IPS DF 6.9 (cell line): Measurements from ENCODE around the gene BMF.
"Not testable (repeated sequence)": the region's sequence is repeated elsewhere in the genome, so short reads cannot be mapped to it uniquely, and the experiment has no call there.

ENCODE experiments used
- DNase-seq: peaks from one replicate; pipeline ENCODE4 v3.0.0-alpha.2; 2013; ENCODE audit warnings: low read depth, low spot score
- H3K27ac ChIP-seq: one replicate; pipeline ENCODE4 v1.5.1; 2013; ENCODE audit warnings: low read length, control low read depth
- H3K27me3 ChIP-seq: 2 replicates; pipeline ENCODE4 v1.6.1; 2013; ENCODE audit warnings: mild to moderate bottlenecking, low read length; ENCODE audit not compliant: control insufficient read depth, insufficient read depth
- H3K36me3 ChIP-seq: 2 replicates; pipeline ENCODE4 v1.6.1; 2013; ENCODE audit warnings: low read length; ENCODE audit not compliant: control insufficient read depth, insufficient read depth
- H3K4me1 ChIP-seq: 2 replicates; pipeline ENCODE4 v1.6.1; 2013; ENCODE audit warnings: low read length; ENCODE audit not compliant: control insufficient read depth, insufficient read depth
- H3K4me3 ChIP-seq: 2 replicates; pipeline ENCODE4 v1.5.1; 2013; ENCODE audit warnings: mild to moderate bottlenecking, low read length
- H3K9me3 ChIP-seq: 2 replicates; pipeline ENCODE4 v1.6.1; 2013; ENCODE audit warnings: low read length, inconsistent platforms; ENCODE audit not compliant: control insufficient read depth, insufficient read depth
- WGBS: extraction: QIAGEN DNeasy Blood & Tissue Kit; methylation state at CpG from one replicate; pipeline ENCODE4 v1.1.7; 2013; ENCODE audit warnings: mixed read lengths, missing lambda C conversion rate; ENCODE audit not compliant: insufficient read length, insufficient coverage; 5-methylcytosine and 5-hydroxymethylcytosine counted together

The BMF gene

DNA sequence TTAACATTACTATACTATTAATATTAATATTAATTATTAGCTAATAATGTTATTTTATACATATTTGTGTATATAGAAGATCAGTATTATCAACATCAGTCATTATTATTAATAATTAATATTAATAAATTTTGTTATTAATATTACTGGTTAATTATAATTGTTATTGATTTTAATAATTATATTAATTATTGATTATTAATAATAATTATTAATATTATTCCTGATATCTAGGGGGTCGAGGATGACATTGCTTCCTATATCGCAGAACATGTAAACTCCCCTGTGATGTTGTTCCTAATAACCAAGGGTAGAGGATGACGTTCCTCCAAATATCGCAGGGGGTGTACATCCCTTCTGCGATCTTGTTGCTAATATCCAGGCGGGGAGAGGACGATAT, 17.3 kb upstream of the BMF start:
- no CpG with 5 or more reads among the region's 7 CpGs for WGBS

DNA sequence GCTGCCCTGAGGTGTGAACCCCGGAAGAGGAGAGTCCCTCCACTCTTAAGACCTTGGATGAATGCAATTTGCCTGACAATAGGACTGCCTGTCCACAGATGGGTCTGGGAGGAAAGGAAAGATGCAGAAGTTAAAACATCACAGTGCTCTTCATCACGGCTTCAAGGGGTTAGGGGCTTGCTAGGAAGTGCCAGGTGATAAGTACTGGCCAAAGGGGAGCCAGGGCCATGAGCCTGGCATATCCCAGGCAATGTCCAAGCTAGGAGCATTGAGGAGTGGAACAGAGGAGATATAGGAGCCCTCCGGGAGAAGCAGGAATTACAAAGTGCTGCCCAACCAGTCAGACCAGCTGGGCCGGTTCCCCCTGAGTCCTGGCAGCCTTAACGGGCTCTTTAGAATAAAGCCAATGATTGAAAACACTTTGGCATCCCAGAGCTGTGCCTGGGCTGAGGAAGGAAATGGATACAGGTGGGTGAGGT, 16.2 kb upstream of the BMF start:
- not testable (repeated sequence) for DNase-seq, H3K36me3 ChIP-seq, H3K9me3 ChIP-seq, H3K4me3 ChIP-seq, H3K27me3 ChIP-seq, H3K27ac ChIP-seq, H3K4me1 ChIP-seq
- WGBS: no CpG with 5 or more reads among the region's 5 CpGs

More for the DNA sequence above, 17.3 kb upstream of the BMF start:
- DNase-seq: no peak
- no peak overlapping the region for H3K4me3 ChIP-seq
- H3K9me3 ChIP-seq: no peaks in the 10 kb centered on the region
- no peaks in the 10 kb centered on the region for H3K27me3 ChIP-seq
- no peaks in the 10 kb centered on the region for H3K36me3 ChIP-seq
- peaks cover 5% of the 10 kb centered on the region; the same call in 1 of the 2 replicates for H3K4me1 ChIP-seq
- H3K27ac ChIP-seq: no peak overlapping the region

DNA sequence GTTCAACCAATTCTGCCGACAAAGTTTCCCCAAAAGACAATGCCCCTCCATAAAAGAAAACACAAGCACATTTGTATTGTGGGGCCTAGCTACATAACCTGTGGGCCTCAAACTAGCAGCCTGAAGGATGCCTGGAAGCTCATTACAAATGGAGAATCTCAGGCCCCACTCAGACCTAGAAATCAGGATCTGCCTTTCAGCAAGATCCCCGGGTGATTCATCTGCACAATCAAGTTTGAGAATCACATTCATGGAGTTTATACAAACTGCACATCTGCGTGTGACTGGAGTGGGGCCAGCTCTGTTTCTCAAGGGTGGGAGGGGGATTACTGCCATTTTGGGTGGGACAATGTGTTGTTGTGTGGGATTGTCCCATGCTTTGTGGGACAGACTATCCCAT, 15.7 kb upstream of the BMF start:
- not testable (repeated sequence) for H3K36me3 ChIP-seq, DNase-seq, H3K27ac ChIP-seq, H3K4me3 ChIP-seq, H3K9me3 ChIP-seq, H3K4me1 ChIP-seq, H3K27me3 ChIP-seq
- no CpG with 5 or more reads among the region's 3 CpGs for WGBS

- not testable (repeated sequence) for H3K27me3 ChIP-seq, H3K36me3 ChIP-seq, H3K9me3 ChIP-seq, H3K27ac ChIP-seq, H3K4me1 ChIP-seq, DNase-seq, H3K4me3 ChIP-seq
- WGBS: no CpG with 5 or more reads among the region's 5 CpGs
Observed at GRCh38 chr15:40123863-40124262, 15.2 kb upstream of the BMF start.

GRCh38 chr15:40122989-40123388, 14.3 kb upstream of the BMF start:
- H3K36me3 ChIP-seq, H3K4me1 ChIP-seq, H3K9me3 ChIP-seq, DNase-seq, H3K27ac ChIP-seq, H3K27me3 ChIP-seq, H3K4me3 ChIP-seq: not testable (repeated sequence)
- WGBS: no CpG with 5 or more reads among the region's 1 CpG

DNA sequence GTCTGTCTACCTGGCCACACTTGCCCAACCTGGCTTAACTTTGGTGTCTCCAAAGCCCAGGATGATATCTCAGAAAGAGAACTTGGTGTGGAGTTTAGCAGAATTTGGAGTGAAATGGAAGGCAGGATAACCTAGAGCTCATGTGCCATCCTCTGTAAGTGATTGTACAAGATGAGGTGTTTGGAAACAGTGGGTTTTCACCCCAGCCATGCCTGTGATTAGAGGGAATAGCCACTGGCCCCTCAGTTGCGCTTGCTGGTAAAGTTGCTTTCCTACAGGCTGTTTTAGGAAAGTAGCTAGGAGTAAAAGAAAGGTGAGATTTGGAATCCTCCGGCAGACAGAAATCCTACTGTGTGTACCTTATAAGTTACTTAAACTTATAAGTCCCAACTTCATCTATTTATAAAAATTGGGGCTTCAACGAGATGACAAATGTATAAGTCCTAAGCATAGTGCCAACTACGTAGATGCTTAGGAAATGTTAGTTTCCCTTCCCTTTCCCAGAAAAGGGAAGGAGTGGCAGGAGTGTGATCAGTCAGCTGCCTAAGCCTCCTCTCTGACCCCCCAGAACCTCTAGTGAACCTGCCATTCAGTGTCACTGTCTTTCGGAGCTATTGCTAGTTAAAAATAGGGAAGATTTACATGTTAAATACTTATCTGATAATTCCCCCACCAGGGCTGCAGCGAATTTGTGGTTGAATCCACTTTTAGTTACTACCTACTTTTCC, 13.4 kb upstream of the BMF start:
- no peaks in the 10 kb centered on the region for H3K36me3 ChIP-seq
- no peaks in the 10 kb centered on the region for H3K9me3 ChIP-seq
- no CpG with 5 or more reads among the region's 6 CpGs for WGBS
- no peak overlapping the region for H3K4me3 ChIP-seq
- H3K27ac ChIP-seq: no peak overlapping the region
- no peaks in the 10 kb centered on the region for H3K27me3 ChIP-seq
- DNase-seq: no peak
- peaks cover 5% of the 10 kb centered on the region; the same call in 1 of the 2 replicates for H3K4me1 ChIP-seq

DNA sequence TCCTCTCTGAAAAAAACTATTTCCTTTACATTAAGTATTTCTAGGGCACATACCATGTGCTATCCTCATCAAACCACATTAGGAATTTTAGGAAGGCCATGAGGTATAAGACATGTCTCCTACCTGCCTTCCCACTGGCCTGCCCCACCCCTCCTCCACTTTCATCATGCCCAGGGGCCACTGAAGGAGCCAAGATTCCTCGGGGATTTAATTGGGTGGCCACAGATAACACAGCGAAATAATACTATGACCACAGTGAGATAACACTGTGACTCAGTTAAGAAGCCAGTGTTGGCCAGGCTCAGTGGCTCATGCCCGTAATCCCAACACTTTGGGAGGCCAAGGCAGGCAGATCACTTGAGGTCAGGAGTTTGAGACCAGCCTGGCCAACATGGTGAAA, 9.8 kb upstream of the BMF start:
- H3K27ac ChIP-seq: no peak overlapping the region
- H3K9me3 ChIP-seq: no peaks in the 10 kb centered on the region
- no peak for DNase-seq
- H3K4me3 ChIP-seq: no peak overlapping the region
- WGBS: no CpG with 5 or more reads among the region's 3 CpGs
- H3K36me3 ChIP-seq: no peaks in the 10 kb centered on the region
- H3K27me3 ChIP-seq: no peaks in the 10 kb centered on the region
- H3K4me1 ChIP-seq: 0 out of 2 replicates have a peak, but pooled peaks cover 3% of the 10 kb centered on the region

- WGBS: no CpG with 5 or more reads among the region's 8 CpGs
- Histone ChIP-seq H3K4me3 (no peak overlapping the region), H3K27me3 (no peaks in the 10 kb centered on the region), H3K4me1 (peaks cover 5% of the 10 kb centered on the region; the same call in 1 of the 2 replicates), H3K36me3 (no peaks in the 10 kb centered on the region), H3K27ac (no peak overlapping the region), H3K9me3 (no peaks in the 10 kb centered on the region)
- DNase-seq: no peak
Observed at GRCh38 chr15:40115670-40116093, 7.0 kb upstream of the BMF start.

- not testable (repeated sequence) for H3K4me1 ChIP-seq, H3K27me3 ChIP-seq, H3K27ac ChIP-seq, H3K36me3 ChIP-seq, H3K4me3 ChIP-seq, DNase-seq, H3K9me3 ChIP-seq
- WGBS: no CpG with 5 or more reads among the region's 14 CpGs
Observed at GRCh38 chr15:40115106-40115505, 6.4 kb upstream of the BMF start.

DNA sequence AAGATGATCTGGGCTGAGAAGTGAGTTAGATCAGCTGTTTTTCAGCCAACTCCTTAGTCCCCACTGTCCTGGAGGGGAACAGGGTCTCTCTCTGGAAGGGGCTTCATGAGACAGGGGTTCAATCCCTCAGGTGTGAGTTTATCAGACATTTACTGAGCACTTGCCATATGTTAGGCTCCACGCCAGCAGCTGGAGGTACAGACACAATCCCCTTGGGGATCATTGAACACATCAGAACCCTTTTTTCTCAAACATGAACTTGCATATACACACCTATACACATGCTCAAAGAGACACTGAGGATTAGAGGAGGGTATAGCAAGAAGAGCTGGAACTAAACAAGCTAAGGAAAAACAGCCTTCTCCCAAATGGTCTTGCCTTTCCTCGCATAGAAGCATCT, 5.5 kb upstream of the BMF start:
- no peak for DNase-seq
- H3K4me3 ChIP-seq: no peak overlapping the region

DNA sequence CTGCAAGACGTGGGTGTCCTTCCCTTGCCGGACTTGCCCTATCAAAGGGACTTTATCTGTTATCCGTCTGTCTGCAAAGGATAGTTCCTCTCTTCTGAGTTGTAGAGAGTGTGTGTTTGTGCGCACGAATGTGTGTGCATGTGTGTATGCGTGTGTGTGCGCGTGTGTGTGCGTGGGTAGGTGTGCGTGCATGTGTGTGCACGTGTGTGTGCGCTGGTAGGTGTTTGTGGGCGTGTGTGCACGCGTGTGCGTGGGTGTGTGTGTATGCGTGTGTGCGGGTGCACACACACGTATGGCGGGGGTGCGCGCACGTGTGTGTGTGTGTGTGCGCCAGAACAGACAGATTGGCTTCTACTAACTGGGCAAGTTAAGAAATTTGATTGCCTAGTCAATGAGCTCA, 4.1 kb upstream of the BMF start:
- H3K4me1 ChIP-seq: peaks cover 8% of the 10 kb centered on the region; the same call in 1 of the 2 replicates
- no CpG with 5 or more reads among the region's 24 CpGs for WGBS
- no peaks in the 10 kb centered on the region for H3K27me3 ChIP-seq

More for the DNA sequence above, 5.5 kb upstream of the BMF start:
- H3K4me1 ChIP-seq: peaks cover 5% of the 10 kb centered on the region; the same call in 1 of the 2 replicates
- no CpG with 5 or more reads among the region's 2 CpGs for WGBS
- no peaks in the 10 kb centered on the region for H3K27me3 ChIP-seq
- no peak overlapping the region for H3K27ac ChIP-seq
- H3K9me3 ChIP-seq: no peaks in the 10 kb centered on the region
- no peaks in the 10 kb centered on the region for H3K36me3 ChIP-seq

More for the DNA sequence above, 4.1 kb upstream of the BMF start:
- H3K36me3 ChIP-seq: no peaks in the 10 kb centered on the region
- H3K9me3 ChIP-seq: no peaks in the 10 kb centered on the region
- no peak overlapping the region for H3K27ac ChIP-seq
- DNase-seq: no peak
- H3K4me3 ChIP-seq: no peak overlapping the region
